GM20431 (cell line): ENCODE results near the gene TTC28.
"Not testable (repeated sequence)": the region's sequence is repeated elsewhere in the genome, so short reads cannot be mapped to it uniquely, and the experiment has no call there.

Experiments used
- in situ Hi-C: fragments of 300-500 bp; cut with MseI, MboI; formaldehyde crosslinking; loops from one replicate; pipeline ENCODE4 v1.15.0; 2020; ENCODE audit warnings: low sequenced_read_pairs; ENCODE audit not compliant: unreplicated experiment

TTC28 gene

DNA sequence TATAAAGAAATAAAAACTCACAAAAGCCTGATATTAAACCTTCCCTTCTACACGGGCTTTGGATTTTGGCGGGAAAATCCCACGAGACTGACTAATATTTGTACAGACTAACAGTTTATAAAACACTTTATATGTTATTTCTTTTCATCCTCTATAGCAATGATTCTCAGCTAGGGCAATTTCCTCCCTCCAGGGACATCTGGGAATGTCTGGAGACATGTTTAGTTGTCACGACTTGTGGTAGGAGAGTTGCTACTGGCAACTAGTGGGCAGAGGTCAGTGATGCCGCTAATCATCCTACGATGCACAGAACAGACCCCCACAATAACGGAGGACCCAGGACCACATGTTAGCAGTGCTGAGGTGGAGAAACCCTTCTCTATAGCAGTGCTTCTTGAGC lies 455.8 kb downstream of the TTC28 start:
- in situ Hi-C loops, result no loop called here

DNA sequence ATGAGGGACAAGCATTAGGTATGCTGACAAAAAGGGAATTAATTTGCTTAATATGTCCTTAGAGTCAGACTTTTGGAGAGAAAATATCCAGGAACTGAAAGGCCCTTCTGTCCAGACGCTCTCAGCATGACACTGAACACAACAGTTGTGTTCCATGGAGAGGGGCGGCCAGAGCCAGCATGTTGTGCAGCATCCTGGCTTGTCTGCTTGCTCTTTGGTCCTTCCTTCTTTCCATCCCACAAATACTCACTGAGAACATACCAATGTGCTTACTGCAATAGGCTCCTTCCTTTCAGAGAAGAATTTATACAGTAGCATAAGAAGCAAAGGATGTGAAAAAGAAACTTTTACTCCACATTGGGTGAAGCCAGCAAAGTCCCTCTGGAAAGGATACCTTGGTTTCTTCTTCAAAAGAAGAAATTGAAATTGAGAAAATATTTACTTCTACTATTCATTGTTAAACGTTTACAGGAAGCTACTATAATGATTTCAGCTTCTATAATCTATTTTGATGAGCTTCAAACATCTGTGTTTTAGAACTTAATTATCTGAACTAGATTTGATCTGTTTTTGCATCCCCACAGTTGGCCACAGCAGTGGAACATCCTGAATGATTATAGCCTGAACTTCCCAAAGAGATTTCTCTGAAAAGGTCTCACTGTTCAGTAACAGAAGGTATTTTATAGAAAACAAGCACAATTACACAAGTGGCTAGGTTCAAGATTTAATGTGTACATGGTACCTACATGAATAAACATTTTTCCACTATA lies 456.5 kb downstream of the TTC28 start:
- in situ Hi-C loops, result no loop called here

DNA sequence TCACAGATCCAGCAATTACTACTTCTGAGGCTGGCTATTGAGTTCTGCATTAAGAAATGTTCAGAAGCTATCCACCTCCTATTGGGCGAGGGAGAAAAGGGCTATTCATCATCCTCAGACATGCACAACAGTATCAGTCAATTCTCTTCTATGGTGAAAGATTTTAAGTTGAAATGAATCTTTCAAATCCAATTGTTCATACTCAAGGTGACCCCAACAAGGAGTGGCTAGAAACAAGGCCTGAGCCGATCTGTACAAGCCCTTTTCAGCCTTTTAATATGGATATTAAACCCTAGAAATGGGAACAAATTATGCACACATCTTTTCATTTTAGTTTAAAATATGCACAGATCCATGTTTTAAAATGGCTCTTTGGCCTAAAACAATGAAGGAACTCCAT lies 457.1 kb downstream of the TTC28 start:
- in situ Hi-C loops, result no loop called here

DNA sequence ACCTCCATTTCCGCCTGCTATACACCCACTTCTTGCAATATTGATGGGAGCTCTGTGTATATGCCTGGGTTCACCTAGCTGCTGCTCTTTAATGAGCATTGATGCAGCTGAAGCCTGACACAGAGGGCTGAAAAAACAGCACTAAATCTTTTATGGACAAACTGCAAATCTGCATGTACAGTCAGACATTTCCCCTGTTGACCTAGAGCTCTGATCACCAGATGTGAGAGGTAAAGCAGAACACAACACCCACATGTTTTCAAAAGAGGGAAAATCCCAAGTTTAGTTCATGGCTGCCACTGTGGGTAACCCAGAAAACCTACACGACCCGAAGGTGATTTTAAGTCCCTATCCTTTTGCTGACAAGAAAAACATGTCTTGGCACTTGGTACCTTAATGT lies 457.6 kb downstream of the TTC28 start:
- in situ Hi-C loops, result no loop called here

DNA sequence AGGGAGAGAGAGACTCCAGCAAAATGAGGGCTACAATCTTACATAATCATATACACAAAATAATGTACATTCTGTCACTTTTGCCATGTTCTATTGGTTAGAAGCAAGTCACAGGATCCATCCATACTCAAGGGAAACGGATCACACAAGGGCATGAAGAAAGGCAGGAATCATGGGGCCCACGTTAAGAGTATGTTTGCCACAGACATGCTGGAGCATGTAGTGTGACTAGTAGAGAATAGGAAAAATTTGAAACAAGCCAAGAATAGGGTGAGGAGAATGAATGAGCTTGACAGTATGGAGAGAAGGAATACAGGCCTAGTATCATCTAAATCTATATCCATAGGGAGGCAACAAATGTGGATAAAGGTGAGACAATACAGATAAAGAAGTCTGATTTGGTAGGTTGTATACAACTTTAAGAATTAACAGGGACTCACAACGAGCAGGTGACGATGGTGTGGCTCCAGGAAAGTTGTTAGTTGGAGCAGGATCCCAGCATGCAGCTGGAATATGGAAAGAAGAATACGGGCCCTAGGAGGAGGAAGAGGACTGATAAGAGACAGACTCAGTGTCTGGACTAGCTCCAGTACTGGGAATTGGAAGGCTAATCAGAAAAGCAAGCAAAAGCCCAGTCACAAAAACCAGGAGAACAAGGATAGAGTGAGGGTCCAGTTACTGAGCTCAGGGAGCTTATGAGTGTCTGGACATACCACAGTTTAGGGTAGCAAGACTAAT lies 458.8 kb downstream of the TTC28 start:
- in situ Hi-C loops, result no loop called here

DNA sequence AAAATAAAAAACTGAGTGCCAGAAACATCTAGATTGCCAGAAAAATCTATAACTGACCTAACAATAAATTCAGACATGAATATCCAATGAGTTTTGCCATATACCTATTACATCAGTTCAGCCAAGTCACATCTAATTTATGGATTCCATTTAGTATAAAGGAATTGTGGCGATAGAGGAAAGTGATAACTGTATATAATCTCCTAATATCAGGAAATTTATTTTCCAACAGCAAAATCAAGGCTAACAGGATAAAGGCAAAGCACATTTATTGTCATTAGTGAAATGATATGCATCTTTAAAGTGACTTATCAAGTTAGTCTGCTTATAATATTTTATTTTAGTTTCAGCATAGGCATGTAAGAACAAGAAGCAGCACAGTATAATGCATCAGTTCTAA lies 462.4 kb downstream of the TTC28 start:
- in situ Hi-C loops, result no loop called here

DNA sequence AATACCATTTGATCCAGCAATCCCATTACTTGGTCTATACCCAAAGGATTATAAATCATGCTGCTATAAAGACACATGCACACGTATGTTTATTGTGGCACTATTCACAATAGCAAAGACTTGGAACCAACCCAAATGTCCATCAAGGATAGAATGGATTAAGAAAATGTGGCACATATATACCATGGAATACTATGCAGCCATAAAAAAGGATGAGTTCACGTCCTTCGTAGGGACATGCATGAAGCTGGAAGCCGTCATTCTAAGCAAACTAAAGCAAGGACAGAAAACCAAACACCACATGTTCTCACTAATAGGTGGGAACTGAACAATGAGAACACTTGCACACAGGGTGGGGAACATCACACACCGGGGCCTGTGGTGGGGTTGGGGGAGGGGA lies 464.9 kb downstream of the TTC28 start:
- in situ Hi-C loops, result not testable (repeated sequence)

DNA sequence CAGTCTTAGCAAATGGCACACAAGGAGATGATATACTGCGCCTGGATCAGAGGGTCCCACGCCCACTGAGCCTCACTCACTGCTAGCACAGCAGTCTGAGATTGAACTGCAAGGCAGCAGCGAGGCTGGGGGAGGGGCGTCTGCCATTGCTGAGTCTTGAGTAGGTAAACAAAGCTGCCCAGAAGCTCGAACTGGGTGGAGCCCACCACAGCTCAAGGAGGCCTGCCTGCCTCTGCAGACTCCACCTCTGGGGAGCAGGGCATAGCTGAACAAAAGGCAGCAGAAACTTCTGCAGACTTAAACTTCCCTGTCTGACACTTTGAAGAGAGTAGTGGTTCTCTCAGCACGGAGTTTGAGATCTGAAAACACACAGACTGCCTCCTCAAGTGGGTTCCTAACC lies 470.2 kb downstream of the TTC28 start:
- in situ Hi-C loops, result not testable (repeated sequence)

DNA sequence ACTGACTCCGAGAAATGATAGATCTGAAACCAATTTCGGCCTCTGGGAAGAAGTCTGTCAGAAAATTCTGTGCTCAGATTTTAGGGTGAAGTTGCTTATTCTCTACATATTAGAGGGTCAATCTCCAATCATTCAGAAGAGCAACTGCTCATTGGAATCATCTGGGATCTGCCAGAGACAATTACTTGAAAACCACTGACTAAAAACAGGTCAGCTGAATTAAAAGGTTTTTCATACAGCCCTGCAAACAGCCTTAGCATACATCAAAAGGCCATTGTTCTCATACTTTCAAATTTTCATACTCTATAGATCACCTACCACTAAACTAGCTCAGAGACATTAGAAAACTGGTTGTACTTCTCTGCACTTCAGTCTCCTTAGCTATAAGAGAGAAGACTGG lies 470.9 kb downstream of the TTC28 start:
- in situ Hi-C loops, result no loop called here

DNA sequence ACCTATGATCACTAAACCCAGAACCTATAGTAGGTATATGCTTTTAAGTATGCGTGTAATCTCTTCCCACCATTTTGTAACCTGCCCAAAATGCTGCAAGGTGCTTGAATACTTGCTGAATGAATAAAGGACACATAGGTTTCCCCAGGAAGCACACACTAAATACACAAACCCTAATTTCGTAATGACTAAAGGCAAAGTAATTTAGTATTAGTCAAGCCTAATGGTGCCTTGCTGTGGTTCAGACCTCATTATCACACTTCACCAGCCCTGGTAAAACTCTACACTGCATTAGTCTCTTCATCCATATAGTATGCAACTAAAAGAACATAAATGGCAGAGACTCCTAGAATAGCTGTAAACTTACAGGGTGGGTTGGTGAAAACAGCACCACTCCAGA lies 471.6 kb downstream of the TTC28 start:
- in situ Hi-C loops, result no loop called here

DNA sequence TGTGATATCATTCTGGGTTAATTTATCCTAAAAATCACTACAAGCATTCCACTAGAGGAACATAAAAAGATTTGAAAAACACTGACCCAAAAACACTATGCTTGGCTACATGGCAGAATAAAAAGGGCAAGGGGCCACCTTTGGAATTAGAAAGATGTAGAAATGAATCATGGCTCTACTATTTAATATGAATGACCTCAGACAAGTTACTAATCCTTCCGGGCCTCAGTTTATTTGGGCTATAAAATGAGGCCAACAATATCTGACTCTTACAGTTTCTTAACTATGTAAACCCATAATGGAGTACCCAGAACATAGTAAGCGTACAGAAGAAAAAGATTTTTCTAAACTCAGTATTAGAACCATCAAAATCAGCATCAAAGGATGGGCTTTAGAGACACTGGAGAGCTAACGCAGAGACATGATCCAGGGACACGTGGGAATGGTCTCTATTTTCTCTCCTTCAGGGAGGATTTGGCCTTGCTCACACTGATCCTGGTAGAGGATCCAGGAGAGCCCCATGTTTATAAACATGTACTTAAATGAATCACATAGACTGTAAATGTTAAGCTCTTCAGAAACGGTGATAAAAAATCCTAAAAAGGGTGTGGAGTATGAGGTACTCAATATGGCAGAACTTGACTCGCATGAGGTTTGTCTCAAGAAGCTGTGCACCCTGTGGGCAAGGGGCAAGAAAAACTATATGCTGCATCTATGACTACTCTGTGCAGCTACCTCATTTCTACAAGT lies 472.2 kb downstream of the TTC28 start:
- in situ Hi-C loops, result no loop called here

DNA sequence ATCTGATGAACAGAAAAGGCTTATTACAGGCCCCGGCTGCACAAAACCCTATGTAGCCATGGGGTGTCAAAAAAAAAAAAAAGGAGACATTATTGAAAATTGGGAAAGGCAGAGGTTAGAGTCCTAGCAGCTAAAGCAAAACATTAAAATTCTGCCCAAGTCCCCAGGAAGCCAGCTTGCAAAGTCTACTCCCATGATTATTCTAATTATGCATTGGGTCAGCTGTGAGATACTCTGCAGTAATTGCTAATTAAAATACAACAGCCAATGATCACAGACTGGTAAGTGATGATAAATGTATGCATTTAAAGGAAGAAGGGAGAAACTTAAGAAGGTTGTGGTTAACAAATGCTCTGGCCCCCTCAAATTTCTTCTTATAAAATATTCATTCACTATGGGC lies 473.7 kb downstream of the TTC28 start:
- in situ Hi-C loops, result no loop called here

DNA sequence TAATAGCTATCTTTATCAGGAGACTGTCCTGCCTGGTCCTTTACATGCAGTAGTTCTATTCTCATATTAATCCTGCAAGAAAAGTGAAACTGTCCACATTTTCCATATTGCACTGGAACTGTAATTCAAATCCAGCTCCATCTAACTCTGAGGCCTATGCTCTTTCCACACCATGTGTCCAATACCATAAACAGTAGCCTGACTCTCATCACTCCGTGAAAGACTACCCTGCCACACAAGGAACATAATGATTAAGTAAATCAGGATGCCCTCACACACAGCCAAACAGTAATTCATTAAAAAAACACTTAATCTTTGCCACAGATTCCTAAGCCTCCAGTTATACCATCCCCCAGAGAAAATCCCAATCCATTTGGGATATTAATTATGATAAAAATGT lies 475.3 kb downstream of the TTC28 start:
- in situ Hi-C loops, result no loop called here

DNA sequence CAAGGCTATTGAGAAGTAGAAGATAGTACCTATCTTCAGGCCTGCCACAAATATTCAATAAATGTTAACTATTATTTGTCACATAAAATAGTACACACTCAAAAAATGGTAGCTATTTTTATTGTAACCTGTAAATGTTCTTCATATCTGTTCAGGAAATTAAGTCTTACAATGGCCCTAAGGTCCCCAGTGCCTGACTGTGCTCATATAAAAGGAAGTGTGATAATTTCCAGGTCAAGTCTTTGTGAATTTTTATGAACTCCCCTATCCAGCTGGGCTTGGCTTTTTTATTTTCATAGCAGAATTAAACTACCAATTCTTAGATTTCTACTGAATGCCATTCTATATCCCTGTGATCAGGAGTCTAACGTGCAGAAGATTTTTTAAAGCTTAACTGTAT lies 476.4 kb downstream of the TTC28 start:
- in situ Hi-C loops, result no loop called here

DNA sequence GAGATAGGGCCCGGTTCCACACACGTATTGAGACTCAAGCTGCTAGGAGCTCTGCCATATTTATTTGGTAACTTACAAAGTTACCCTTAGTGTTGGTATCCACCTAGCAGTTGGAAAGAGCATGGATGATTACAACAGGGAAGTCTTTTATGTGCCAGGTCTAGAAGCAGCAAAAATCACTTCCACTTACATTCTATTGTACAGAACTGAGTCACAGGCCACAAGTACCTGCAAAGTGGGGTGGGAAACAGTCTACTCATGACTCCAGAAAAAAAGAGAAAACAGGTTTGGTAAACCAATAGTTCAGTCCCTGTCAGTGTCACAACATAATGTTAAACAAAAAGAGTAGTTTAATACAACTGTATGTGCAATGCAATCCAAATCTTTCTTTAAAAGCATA lies 480.9 kb downstream of the TTC28 start:
- in situ Hi-C loops, result no loop called here

DNA sequence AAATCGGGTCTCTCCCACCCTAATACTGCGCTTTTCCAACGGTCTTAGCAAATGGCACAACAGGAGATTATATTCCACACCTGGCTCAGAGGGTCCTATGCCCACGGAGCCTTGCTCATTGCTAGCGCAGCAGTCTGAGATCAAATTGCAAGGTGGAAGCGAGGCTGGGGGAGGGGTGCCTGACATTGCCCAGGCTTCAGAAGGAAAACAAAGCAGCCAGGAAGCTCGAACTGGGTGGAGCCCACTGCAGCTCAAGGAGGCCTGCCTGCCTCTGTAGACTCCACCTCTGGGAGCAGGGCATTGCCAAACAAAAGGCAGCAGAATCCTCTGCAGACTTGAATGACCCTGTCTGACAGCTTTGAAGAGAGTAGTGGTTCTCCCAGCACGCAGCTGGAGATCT lies 488.1 kb downstream of the TTC28 start:
- in situ Hi-C loops, result not testable (repeated sequence)

DNA sequence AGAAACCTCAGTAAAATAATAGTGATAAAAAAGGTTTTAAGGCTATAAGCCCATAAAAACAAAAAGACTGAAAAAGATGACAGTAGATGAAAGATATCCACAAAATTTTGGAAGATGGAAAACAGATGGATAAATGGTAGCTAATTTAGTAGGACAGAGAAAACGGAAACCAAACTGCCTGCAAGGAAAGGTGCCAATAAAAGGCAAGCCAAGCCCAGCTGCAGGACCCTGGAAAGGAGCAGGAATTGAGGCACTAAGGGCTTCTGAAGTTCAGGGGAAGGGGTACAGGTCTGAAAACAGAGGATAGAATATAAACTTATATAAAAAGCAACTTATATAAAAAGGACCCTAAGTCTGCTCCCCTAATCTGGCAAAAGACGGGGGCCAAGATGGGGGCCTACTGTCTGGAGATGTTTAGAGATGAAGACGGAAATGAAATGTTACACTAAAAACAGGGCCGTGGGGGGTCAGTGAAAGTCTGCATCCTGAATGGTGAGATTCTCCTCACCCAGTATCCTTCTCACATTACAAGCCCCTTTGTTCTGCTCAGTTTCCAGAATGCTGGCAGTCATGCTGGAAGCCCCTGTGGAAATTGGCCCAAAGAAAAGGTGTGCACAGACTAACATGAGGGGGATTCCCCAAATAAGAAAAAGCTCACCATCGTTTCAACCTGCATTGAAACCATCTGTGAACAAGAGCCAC lies 491.3 kb downstream of the TTC28 start:
- in situ Hi-C loops, result no loop called here

DNA sequence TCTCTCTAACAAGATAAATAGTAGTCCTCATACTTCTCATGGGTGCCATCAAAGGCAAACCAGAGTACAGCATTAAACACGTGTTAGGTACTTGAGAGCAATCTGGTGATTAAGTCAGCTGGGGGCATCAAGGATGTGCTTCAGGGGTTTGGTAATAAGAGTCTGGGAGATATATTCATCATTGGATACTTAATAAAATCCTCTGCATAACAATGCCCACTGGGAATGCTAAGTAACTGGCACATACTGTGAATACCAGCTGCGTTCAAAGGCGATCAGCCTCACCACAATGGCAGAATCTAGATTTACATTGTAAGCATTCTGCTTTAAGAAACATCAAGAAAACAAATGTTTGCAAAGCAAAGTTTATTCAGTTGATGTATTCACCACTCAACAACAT lies 492.0 kb downstream of the TTC28 start:
- in situ Hi-C loops, result no loop called here

DNA sequence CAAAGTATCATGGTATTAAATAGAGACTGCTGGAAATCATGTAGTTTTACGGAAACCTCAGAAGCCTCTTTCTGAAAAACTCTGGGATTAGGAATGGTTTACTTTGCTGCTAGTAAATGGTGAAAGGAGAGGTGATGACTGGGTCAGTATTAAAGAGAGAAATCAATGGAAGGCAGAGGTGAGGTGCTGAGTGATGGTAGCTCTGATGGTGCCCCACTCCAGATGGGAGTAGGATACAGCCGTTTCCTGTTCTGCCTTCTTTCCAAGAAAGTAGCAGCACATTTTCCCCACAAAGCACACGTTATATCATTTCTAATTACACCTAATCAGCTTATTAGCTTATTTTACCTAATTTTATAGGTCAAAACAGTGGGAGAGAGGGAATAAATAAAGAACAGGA lies 493.0 kb downstream of the TTC28 start:
- in situ Hi-C loops, result no loop called here

DNA sequence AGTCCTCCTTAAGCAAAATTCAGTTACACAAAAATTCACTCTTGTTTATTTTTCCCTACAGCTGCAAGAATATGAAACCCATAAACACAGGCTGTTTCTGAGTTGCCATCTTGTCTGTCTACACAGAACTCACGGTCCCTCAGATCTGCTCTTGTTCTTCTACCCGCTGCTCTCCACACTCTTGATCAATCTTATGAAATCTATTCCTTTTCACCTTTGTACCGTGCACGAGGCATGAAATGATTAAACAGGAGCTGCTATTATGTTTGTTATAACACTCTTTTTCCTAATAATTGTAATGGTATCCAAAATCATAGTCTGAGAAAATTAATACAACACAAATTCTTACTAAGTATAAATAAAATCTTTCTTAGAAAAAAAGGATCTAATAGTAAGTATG lies 494.5 kb downstream of the TTC28 start:
- in situ Hi-C loops, result no loop called here
